ENCODE results near the gene NPIPB8. TPM values are rescaled to one million over a fixed set of nuclear protein-coding genes. Genes with fewer than 3 reads are reported as not detected.

The NPIPB8 gene
- total and polyA plus RNA-seq, 2 of the 13 experiments (the other 11 are each of a cell fraction or from before 2014, with no cell fraction given) = 0.49 to 2.3 TPM

DNA sequence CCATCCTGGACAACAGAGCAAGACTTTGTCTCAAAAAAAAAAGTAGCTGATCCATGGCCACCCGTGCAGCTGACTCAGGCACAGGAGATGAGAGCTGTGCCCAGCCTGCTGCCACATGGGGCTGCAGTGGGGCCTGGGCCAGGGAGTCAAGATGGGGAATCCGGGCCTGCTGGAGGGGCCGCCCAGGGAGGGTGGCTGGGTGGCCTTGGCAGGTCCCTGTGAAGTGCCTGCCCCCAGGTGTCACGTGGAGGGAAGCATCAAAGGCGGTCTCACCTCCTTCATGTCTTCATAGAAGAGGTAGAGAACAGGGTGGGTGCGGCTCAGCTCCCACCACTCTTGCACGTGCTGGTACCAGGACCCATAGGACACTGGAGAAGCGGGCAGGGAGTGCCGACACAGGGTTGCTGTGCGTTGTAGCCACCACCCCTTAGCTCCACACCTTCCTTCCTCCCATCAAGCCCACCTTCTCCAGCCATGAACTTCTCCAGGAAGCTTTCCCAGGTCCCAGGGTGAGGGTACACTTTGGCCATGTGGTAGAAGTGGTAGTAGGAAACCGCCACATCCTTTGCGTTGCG is 44.8 kb upstream of the NPIPB8 start:
- Histone ChIP-seq H2AFZ (ENCODE audit: low read length) (no peak overlapping the region), H3K4me2 (ENCODE audit: low read depth, low read length) (no peak overlapping the region), H3K27ac (ENCODE audit: extremely low read length, insufficient read depth, low read length) (no peak overlapping the region), H3K9me3 (ENCODE audit: low read length) (no peaks in the 10 kb centered on the region), H3K79me2 (ENCODE audit: insufficient read depth, low read length) (peaks cover 6% of the 10 kb centered on the region), H3K4me1 (ENCODE audit: insufficient read depth, low read length) (peaks cover 43% of the 10 kb centered on the region), H3K9ac (ENCODE audit: insufficient read depth, low read depth, low read length) (no peak overlapping the region), H3K4me3 (replicated peaks in 1 of 3; ENCODE audit: insufficient read depth in 1 of 3, low read depth in 2 of 3, low read length in 3 of 3) (no peak overlapping the region), H3K27me3 (ENCODE audit: control insufficient read depth in 1 of 2, insufficient read depth in 2 of 2, low read length in 2 of 2) (no peaks in the 10 kb centered on the region), H4K20me1 (ENCODE audit: insufficient read depth, low read length) (no peaks in the 10 kb centered on the region; the same call in 1 of the 2 replicates), H3K36me3 (replicated peaks in 1 of 2; ENCODE audit: control insufficient read depth in 1 of 2, insufficient read depth in 2 of 2, low read length in 2 of 2) (peaks cover 15 to 37% of the 10 kb centered on the region in 2 experiments; a peak in 4 of 5 replicates)
- no peak for DNase-seq (ENCODE audit: low spot score)
- in situ Hi-C loops (cut with HindIII; ENCODE audit: extremely low pct_ligation_motif_present, low pct_unique_long_range_greater_than_20kb) = no loop called here
- intact Hi-C loops (cut with micrococcal nuclease; ENCODE audit: unreplicated experiment) = no loop called here
- no peak for ATAC-seq
- no TSS peak for BruUV-seq (replicated peaks)
- POLR2A ChIA-PET = interaction anchor here (0.7 to 1.8 kb wide), 5 partner anchors 12 to 97 kb away, joined by 3 to 5 read pairs (median 3); partner anchors contain the start of gene SULT1A1
- no peak for FAIRE-seq
- CTCF ChIA-PET (ENCODE audit: low intra/inter-chr PET ratio, low total read pairs) = no interaction called here
- 98% methylated on average over 13 of the region's 13 CpGs for WGBS (ENCODE audit: low lambda C conversion rate)
- TF ChIP-seq ZNF670 (CRISPR knock-in tag; IDR thresholded peaks at IDR 0.05; ENCODE audit: borderline replicate concordance) = no peak
- no peak for TF ChIP-seq ZNF878 (CRISPR knock-in tag; IDR thresholded peaks at IDR 0.05)
- TF ChIP-seq ZNF451 (CRISPR knock-in tag; IDR thresholded peaks at IDR 0.05) = no peak
- TF ChIP-seq ZNF142 (CRISPR knock-in tag; IDR thresholded peaks at IDR 0.05) = no peak
- no peak for TF ChIP-seq SMAD9 (CRISPR knock-in tag; IDR thresholded peaks at IDR 0.05)
- TF ChIP-seq ZFP62 (CRISPR knock-in tag; IDR thresholded peaks at IDR 0.05) = no peak
- TF ChIP-seq XRCC5 (optimal IDR thresholded peaks at IDR 0.05; ENCODE audit: low read length) = no peak
- TF ChIP-seq GLI4 (CRISPR knock-in tag; IDR thresholded peaks at IDR 0.05; ENCODE audit: borderline replicate concordance) = no peak
- TF ChIP-seq, protein P1, sequence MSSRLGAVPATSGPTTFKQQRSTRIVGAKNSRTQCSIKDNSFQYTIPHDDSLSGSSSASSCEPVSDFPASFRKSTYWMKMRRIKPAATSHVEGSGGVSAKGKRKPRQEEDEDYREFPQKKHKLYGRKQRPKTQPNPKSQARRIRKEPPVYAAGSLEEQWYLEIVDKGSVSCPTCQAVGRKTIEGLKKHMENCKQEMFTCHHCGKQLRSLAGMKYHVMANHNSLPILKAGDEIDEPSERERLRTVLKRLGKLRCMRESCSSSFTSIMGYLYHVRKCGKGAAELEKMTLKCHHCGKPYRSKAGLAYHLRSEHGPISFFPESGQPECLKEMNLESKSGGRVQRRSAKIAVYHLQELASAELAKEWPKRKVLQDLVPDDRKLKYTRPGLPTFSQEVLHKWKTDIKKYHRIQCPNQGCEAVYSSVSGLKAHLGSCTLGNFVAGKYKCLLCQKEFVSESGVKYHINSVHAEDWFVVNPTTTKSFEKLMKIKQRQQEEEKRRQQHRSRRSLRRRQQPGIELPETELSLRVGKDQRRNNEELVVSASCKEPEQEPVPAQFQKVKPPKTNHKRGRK (CRISPR knock-in tag; IDR thresholded peaks at IDR 0.05) = no peak
- no peak for TF ChIP-seq ARNTL (CRISPR knock-in tag; IDR thresholded peaks at IDR 0.05)
- TF ChIP-seq ATF6 (CRISPR knock-in tag; conservative IDR thresholded peaks at IDR 0.05) = no peak
- TF ChIP-seq YEATS2 (CRISPR knock-in tag; IDR thresholded peaks at IDR 0.05; ENCODE audit: borderline replicate concordance) = 0 out of 2 replicates have a peak, but pooled peaks have one; percentile 38
- no peak for TF ChIP-seq KLF13 (CRISPR knock-in tag; IDR thresholded peaks at IDR 0.05)
- TF ChIP-seq ZNF292 (CRISPR knock-in tag; IDR thresholded peaks at IDR 0.05; ENCODE audit: borderline replicate concordance, low read depth) = no peak
- no peak for TF ChIP-seq ZSCAN20 (CRISPR knock-in tag; IDR thresholded peaks at IDR 0.05; ENCODE audit: borderline replicate concordance)
- TF ChIP-seq RBM22 (optimal IDR thresholded peaks at IDR 0.05; ENCODE audit: low read length) = peak; percentile 69

Measured in HepG2 (cell line).